PC-3 (cell line): ENCODE results near the gene ABCA5.

Source experiments
- CTCF ChIP-seq: fragments of 300-600 bp; sonication (generic); conservative IDR thresholded peaks from 2 replicates; pipeline ENCODE4 v1.5.1; 2017; ENCODE audit warnings: antibody characterized with exemption, low read depth, mild to moderate bottlenecking, low read length
- EZH2phosphoT487 ChIP-seq: fragments of 300-600 bp; sonication (generic); IDR thresholded peaks from 2 replicates; pipeline ENCODE4 v1.6.1; 2018; ENCODE audit warnings: mild to moderate bottlenecking, antibody characterized with exemption, low read length, borderline replicate concordance

GRCh38 chr17:69300222-69300621 is 26.7 kb downstream of the ABCA5 start:
- TF ChIP-seq CTCF = no peak
- TF ChIP-seq EZH2phosphoT487 = no peak
